Measurements from ENCODE around the gene EEF1A2.

EEF1A2 gene

GRCh38 chr20:63466861-63467260, 32.0 kb downstream of the EEF1A2 start:
- no peak for DNase-seq

GRCh38 chr20:63466250-63466825, 32.5 kb downstream of the EEF1A2 start:
- DNase-seq: no peak

- no peak for DNase-seq
Observed at GRCh38 chr20:63465380-63466249, 33.3 kb downstream of the EEF1A2 start.

- DNase-seq: no peak
Observed at GRCh38 chr20:63464289-63464635, 34.6 kb downstream of the EEF1A2 start.

GRCh38 chr20:63463400-63464288, 35.2 kb downstream of the EEF1A2 start:
- DNase-seq: no peak

GRCh38 chr20:63462244-63462643, 36.6 kb downstream of the EEF1A2 start:
- no peak for DNase-seq

GRCh38 chr20:63461104-63461763, 37.6 kb downstream of the EEF1A2 start:
- DNase-seq: peak; percentile 73

GRCh38 chr20:63459070-63459380, 39.9 kb downstream of the EEF1A2 start:
- DNase-seq: no peak

GRCh38 chr20:63458170-63459069, 40.5 kb downstream of the EEF1A2 start:
- DNase-seq: no peak

GRCh38 chr20:63457737-63458136, 41.1 kb downstream of the EEF1A2 start:
- no peak for DNase-seq

- DNase-seq: no peak
Observed at GRCh38 chr20:63456429-63457284, 42.2 kb downstream of the EEF1A2 start.

- DNase-seq: no peak
Observed at GRCh38 chr20:63455568-63455859, 43.4 kb downstream of the EEF1A2 start.

GRCh38 chr20:63454731-63455567, 43.9 kb downstream of the EEF1A2 start:
- DNase-seq: no peak

- peak; percentile 68 for DNase-seq
Observed at GRCh38 chr20:63452821-63453523, 45.9 kb downstream of the EEF1A2 start.

GRCh38 chr20:63452341-63452740, 46.5 kb downstream of the EEF1A2 start:
- no peak for DNase-seq

- no peak for DNase-seq
Observed at GRCh38 chr20:63451821-63452220, 47.1 kb downstream of the EEF1A2 start.

- DNase-seq: no peak
Observed at GRCh38 chr20:63449796-63450730, 48.8 kb downstream of the EEF1A2 start.

GRCh38 chr20:63449025-63449424, 49.9 kb downstream of the EEF1A2 start:
- no peak for DNase-seq

GRCh38 chr20:63448031-63448430, 50.9 kb downstream of the EEF1A2 start:
- DNase-seq: no peak

All from islet precursor cell (in vitro differentiated cells).